ENCODE measurements around the gene SMCO4. TPM values are rescaled to one million over a fixed set of nuclear protein-coding genes. Genes with fewer than 3 reads are reported as not detected.
"Not testable (repeated sequence)": the region's sequence is repeated elsewhere in the genome, so short reads cannot be mapped to it uniquely, and the experiment has no call there.

The SMCO4 gene
- 10 to 100 TPM; 11.9 to 18.5 TPM for total RNA-seq

GRCh38 chr11:93543292-93543977 lies at the start of gene SMCO4:
Gene SMCO4 (minus strand): TSS chr11:93543391. CDS start chr11:93479189, 64,202 bp downstream.
- ATAC-seq (peak; percentile 86 to 87), DNase-seq (ENCODE audit: low spot score in 2 of 2) (peak; percentile 74 to 83)
- no peaks in the 10 kb centered on the region for H3K9me3 Mint-ChIP-seq
- H3K36me3 Mint-ChIP-seq, result peaks cover 4 to 5% of the 10 kb centered on the region in 2 donors
- H3K27ac Mint-ChIP-seq, result peak within 1 kb of the TSS; percentile 83 to 86

GRCh38 chr11:93591247-93591898 lies 48.2 kb upstream of the SMCO4 start:
- no peaks in the 10 kb centered on the region for H3K9me3 Mint-ChIP-seq
- ATAC-seq (peak; percentile 26 to 41), DNase-seq (ENCODE audit: low spot score in 2 of 2) (no peak)
- H3K36me3 Mint-ChIP-seq, result no peaks in the 10 kb centered on the region
- H3K27ac Mint-ChIP-seq, result no peak overlapping the region

- Mint-ChIP-seq H3K9me3 (no peaks in the 10 kb centered on the region), H3K36me3 (no peaks in the 10 kb centered on the region), H3K27ac (no peak overlapping the region)
- ATAC-seq (no peak), DNase-seq (ENCODE audit: low spot score in 2 of 2) (no peak)
Measured at GRCh38 chr11:93589347-93589746, 46.2 kb upstream of the SMCO4 start.

GRCh38 chr11:93587858-93588581 lies 44.8 kb upstream of the SMCO4 start:
- no peak overlapping the region for H3K27ac Mint-ChIP-seq
- no peaks in the 10 kb centered on the region for H3K9me3 Mint-ChIP-seq
- no peak for ATAC-seq
- H3K36me3 Mint-ChIP-seq, result no peaks in the 10 kb centered on the region
- DNase-seq (ENCODE audit: low spot score in 2 of 2), result no peak

- ATAC-seq; DNase-seq (ENCODE audit: low spot score in 2 of 2); H3K36me3 Mint-ChIP-seq; H3K27ac Mint-ChIP-seq; H3K9me3 Mint-ChIP-seq: not testable (repeated sequence)
Measured at GRCh38 chr11:93587425-93587824, 44.2 kb upstream of the SMCO4 start.

GRCh38 chr11:93585758-93586157 lies 42.6 kb upstream of the SMCO4 start:
- no peak for DNase-seq (ENCODE audit: low spot score in 2 of 2)
- Mint-ChIP-seq H3K27ac (no peak overlapping the region), H3K9me3 (no peaks in the 10 kb centered on the region), H3K36me3 (no peaks in the 10 kb centered on the region)
- ATAC-seq, result no peak

- H3K27ac Mint-ChIP-seq, result no peak overlapping the region
- H3K9me3 Mint-ChIP-seq, result no peaks in the 10 kb centered on the region
- no peak for DNase-seq (ENCODE audit: low spot score in 2 of 2)
- H3K36me3 Mint-ChIP-seq, result no peaks in the 10 kb centered on the region
- ATAC-seq, result no peak
Measured at GRCh38 chr11:93583490-93583889, 40.3 kb upstream of the SMCO4 start.

- Mint-ChIP-seq H3K27ac (no peak overlapping the region), H3K36me3 (no peaks in the 10 kb centered on the region), H3K9me3 (no peaks in the 10 kb centered on the region)
- DNase-seq (ENCODE audit: low spot score in 2 of 2) (no peak), ATAC-seq (no peak)
Measured at GRCh38 chr11:93579187-93579751, 36.1 kb upstream of the SMCO4 start.

GRCh38 chr11:93577286-93577685 lies 34.1 kb upstream of the SMCO4 start:
- DNase-seq (ENCODE audit: low spot score in 2 of 2) (no peak), ATAC-seq (no peak)
- no peaks in the 10 kb centered on the region for H3K36me3 Mint-ChIP-seq
- H3K27ac Mint-ChIP-seq, result no peak overlapping the region
- no peaks in the 10 kb centered on the region for H3K9me3 Mint-ChIP-seq

GRCh38 chr11:93576870-93577269 lies 33.7 kb upstream of the SMCO4 start:
- H3K27ac Mint-ChIP-seq; H3K36me3 Mint-ChIP-seq; H3K9me3 Mint-ChIP-seq; DNase-seq (ENCODE audit: low spot score in 2 of 2); ATAC-seq: not testable (repeated sequence)

GRCh38 chr11:93574638-93575220 lies 31.5 kb upstream of the SMCO4 start:
- Mint-ChIP-seq H3K36me3 (no peaks in the 10 kb centered on the region), H3K9me3 (no peaks in the 10 kb centered on the region), H3K27ac (no peak overlapping the region)
- DNase-seq (ENCODE audit: low spot score in 2 of 2) (no peak), ATAC-seq (no peak)

GRCh38 chr11:93573184-93573583 lies 30.0 kb upstream of the SMCO4 start:
- ATAC-seq, result peak; percentile 34 to 64
- H3K27ac Mint-ChIP-seq, result no peak overlapping the region
- no peak for DNase-seq (ENCODE audit: low spot score in 2 of 2)
- H3K36me3 Mint-ChIP-seq, result no peaks in the 10 kb centered on the region
- no peaks in the 10 kb centered on the region for H3K9me3 Mint-ChIP-seq

- Mint-ChIP-seq H3K9me3 (no peaks in the 10 kb centered on the region), H3K36me3 (no peaks in the 10 kb centered on the region), H3K27ac (no peak overlapping the region)
- DNase-seq (ENCODE audit: low spot score in 2 of 2) (no peak), ATAC-seq (no peak)
Measured at GRCh38 chr11:93572621-93573020, 29.4 kb upstream of the SMCO4 start.

GRCh38 chr11:93572171-93572570 lies 29.0 kb upstream of the SMCO4 start:
- ATAC-seq, result no peak
- Mint-ChIP-seq H3K27ac (no peak overlapping the region), H3K36me3 (no peaks in the 10 kb centered on the region), H3K9me3 (no peaks in the 10 kb centered on the region)
- no peak for DNase-seq (ENCODE audit: low spot score in 2 of 2)

GRCh38 chr11:93571612-93572011 lies 28.4 kb upstream of the SMCO4 start:
- Mint-ChIP-seq H3K9me3 (no peaks in the 10 kb centered on the region), H3K36me3 (no peaks in the 10 kb centered on the region), H3K27ac (no peak overlapping the region)
- ATAC-seq (no peak), DNase-seq (ENCODE audit: low spot score in 2 of 2) (no peak)

GRCh38 chr11:93570759-93571413 lies 27.7 kb upstream of the SMCO4 start:
- Mint-ChIP-seq H3K9me3 (no peaks in the 10 kb centered on the region), H3K36me3 (no peaks in the 10 kb centered on the region), H3K27ac (no peak overlapping the region)
- no peak for ATAC-seq
- no peak for DNase-seq (ENCODE audit: low spot score in 2 of 2)
